Neural progenitor cell (in vitro differentiated cells): ENCODE results near the gene P3H3. TPM values are rescaled to one million over a fixed set of nuclear protein-coding genes. Genes with fewer than 3 reads are reported as not detected.

Experiments
- DNase-seq: peaks from one replicate; pipeline ENCODE4 v3.0.0-alpha.2; 2016; ENCODE audit warnings: low spot score
- H2AFZ ChIP-seq: fragments of 200-600 bp; sonication (generic); replicated peaks from 2 replicates; pipeline ENCODE4 v1.6.1; 2016; ENCODE audit warnings: antibody characterized with exemption
- H3F3A ChIP-seq: fragments of 200-600 bp; sonication (generic); 2 replicates; pipeline ENCODE4 v1.6.1; 2016; ENCODE audit warnings: antibody characterized with exemption, low read depth
- H3K27ac ChIP-seq: fragments of 200-600 bp; sonication (generic); 2 replicates; pipeline ENCODE4 v1.5.1; 2016; ENCODE audit warnings: mild to moderate bottlenecking
- H3K27me3 ChIP-seq: fragments of 200-600 bp; sonication (generic); 2 replicates; pipeline ENCODE4 v1.6.1; 2016; ENCODE audit warnings: mild to moderate bottlenecking, moderate library complexity
- H3K36me3 ChIP-seq: fragments of 200-600 bp; sonication (generic); 2 replicates; pipeline ENCODE4 v1.5.1; 2016
- H3K4me1 ChIP-seq: fragments of 200-600 bp; sonication (generic); 2 replicates; pipeline ENCODE4 v1.6.1; 2016; ENCODE audit warnings: mixed run types
- H3K4me2 ChIP-seq: fragments of 200-600 bp; sonication (generic); 2 replicates; pipeline ENCODE4 v1.6.1; 2016
- H3K4me3 ChIP-seq: fragments of 200-600 bp; sonication (generic); 2 replicates; pipeline ENCODE4 v1.5.1; 2016
- H3K79me2 ChIP-seq: fragments of 200-600 bp; sonication (generic); 2 replicates; pipeline ENCODE4 v1.6.1; 2016; ENCODE audit warnings: low read depth
- H3K9ac ChIP-seq: fragments of 200-600 bp; sonication (generic); 2 replicates; pipeline ENCODE4 v1.6.1; 2016
- H3K9me3 ChIP-seq: fragments of 200-600 bp; sonication (generic); 2 replicates; pipeline ENCODE4 v1.5.1; 2016; ENCODE audit warnings: low read depth
- H4K20me1 ChIP-seq: fragments of 200-600 bp; sonication (generic); 2 replicates; pipeline ENCODE4 v1.6.1; 2016; ENCODE audit warnings: low read depth
- H3K27ac Mint-ChIP-seq: 3 replicates; pipeline ENCODE4 v1.8.0; 2021; ENCODE audit warnings: mixed read lengths
- H3K27me3 Mint-ChIP-seq: 2 replicates; pipeline ENCODE4 v1.8.0; 2022; ENCODE audit warnings: low read depth, mild to moderate bottlenecking, inconsistent platforms, moderate library complexity, mixed read lengths; ENCODE audit not compliant: insufficient read depth
- H3K36me3 Mint-ChIP-seq: 3 replicates; pipeline ENCODE4 v1.8.0; 2021; ENCODE audit warnings: mixed read lengths
- H3K4me1 Mint-ChIP-seq: 3 replicates; pipeline ENCODE4 v1.8.0; 2021; ENCODE audit warnings: mixed read lengths
- H3K4me3 Mint-ChIP-seq: 3 replicates; pipeline ENCODE4 v1.8.0; 2021; ENCODE audit warnings: mild to moderate bottlenecking, moderate library complexity, mixed read lengths
- H3K9me3 Mint-ChIP-seq: 3 replicates; pipeline ENCODE4 v1.8.0; 2020; ENCODE audit warnings: mixed read lengths
- CTCF ChIP-seq: fragments of 200-600 bp; sonication (generic); IDR thresholded peaks from 2 replicates; pipeline ENCODE4 v1.5.1; 2017; ENCODE audit warnings: antibody characterized with exemption, mild to moderate bottlenecking
- EZH2 ChIP-seq: fragments of 200-600 bp; sonication (generic); IDR thresholded peaks from 2 replicates; pipeline ENCODE4 v1.6.1; 2017; ENCODE audit warnings: antibody characterized with exemption, mild to moderate bottlenecking, moderate library complexity
- EZH2phosphoT487 ChIP-seq: fragments of 200-600 bp; sonication (generic); IDR thresholded peaks from 2 replicates; pipeline ENCODE4 v1.6.1; 2017; ENCODE audit warnings: antibody characterized with exemption
- total RNA-seq: library from RNA; depleted of rRNA; stranded (reverse); fragments of >200 nt; gene quantifications from 2 replicates; pipeline ENCODE4 v1.2.3, GENCODE V29; 2015; ENCODE audit warnings: low replicate concordance

Gene P3H3
- total RNA-seq, 1 donor from 2014 or later: 14.1 TPM

DNA sequence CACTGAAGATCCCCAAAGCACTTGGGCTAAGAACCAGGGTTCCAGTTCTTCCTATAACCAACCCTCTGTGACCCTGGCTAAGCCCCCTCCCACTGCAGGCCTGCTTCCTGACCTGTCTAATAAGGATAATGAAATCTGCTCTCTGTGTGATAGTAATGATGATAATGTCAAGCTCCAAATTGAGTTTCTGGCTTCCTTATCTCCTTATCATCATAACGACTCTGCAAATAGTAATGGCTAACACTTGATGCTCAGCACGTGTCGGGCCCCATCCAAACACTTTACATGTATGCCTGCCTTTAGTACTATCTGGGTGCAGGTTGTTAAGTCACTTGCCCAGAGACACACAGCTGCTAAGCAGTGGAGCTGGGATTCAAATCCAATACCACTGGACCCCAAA lies 11.6 kb upstream of the P3H3 start:
- no peaks in the 10 kb centered on the region for H3K36me3 ChIP-seq
- Mint-ChIP-seq H3K9me3 (no peaks in the 10 kb centered on the region), H3K27ac (no peak overlapping the region), H3K36me3 (no peaks in the 10 kb centered on the region), H3K4me1 (peaks cover 43% of the 10 kb centered on the region), H3K4me3 (peak overlapping the region; percentile 67), H3K27me3 (peaks cover 12% of the 10 kb centered on the region)
- DNase-seq: no peak
- no peak for TF ChIP-seq CTCF
- no peak for TF ChIP-seq EZH2phosphoT487
- TF ChIP-seq EZH2: no peak
- no peaks in the 10 kb centered on the region for H4K20me1 ChIP-seq
- no peak overlapping the region for H3K4me2 ChIP-seq
- H3K79me2 ChIP-seq: no peaks in the 10 kb centered on the region
- H3F3A ChIP-seq: peaks cover 34% of the 10 kb centered on the region
- no peak overlapping the region for H3K4me3 ChIP-seq
- H2AFZ ChIP-seq: no peak overlapping the region
- peaks cover 34% of the 10 kb centered on the region for H3K4me1 ChIP-seq
- H3K27me3 ChIP-seq: no peaks in the 10 kb centered on the region
- no peak overlapping the region for H3K9ac ChIP-seq
- no peak overlapping the region for H3K27ac ChIP-seq
- no peaks in the 10 kb centered on the region for H3K9me3 ChIP-seq

- no peak overlapping the region for H3K9ac ChIP-seq
- peaks cover 39% of the 10 kb centered on the region for H3F3A ChIP-seq
- H3K27ac Mint-ChIP-seq: no peak overlapping the region
- H3K4me1 Mint-ChIP-seq: peaks cover 47% of the 10 kb centered on the region
- H3K9me3 Mint-ChIP-seq: no peaks in the 10 kb centered on the region
- no peak overlapping the region for H2AFZ ChIP-seq
- H4K20me1 ChIP-seq: no peaks in the 10 kb centered on the region
- H3K4me1 ChIP-seq: peaks cover 37% of the 10 kb centered on the region
- no peaks in the 10 kb centered on the region for H3K36me3 ChIP-seq
- H3K27me3 Mint-ChIP-seq: peaks cover 11% of the 10 kb centered on the region
- no peak overlapping the region for H3K4me2 ChIP-seq
- H3K27me3 ChIP-seq: no peaks in the 10 kb centered on the region
- TF ChIP-seq EZH2 (no peak), EZH2phosphoT487 (no peak), CTCF (no peak)
- no peak for DNase-seq
- no peak overlapping the region for H3K27ac ChIP-seq
- no peaks in the 10 kb centered on the region for H3K36me3 Mint-ChIP-seq
- peak overlapping the region; percentile 67 for H3K4me3 Mint-ChIP-seq
- no peaks in the 10 kb centered on the region for H3K79me2 ChIP-seq
- no peaks in the 10 kb centered on the region for H3K9me3 ChIP-seq
- H3K4me3 ChIP-seq: no peak overlapping the region
These were observed 11.1 kb upstream of the P3H3 start for GRCh38 chr12:6817098-6817497.

DNA sequence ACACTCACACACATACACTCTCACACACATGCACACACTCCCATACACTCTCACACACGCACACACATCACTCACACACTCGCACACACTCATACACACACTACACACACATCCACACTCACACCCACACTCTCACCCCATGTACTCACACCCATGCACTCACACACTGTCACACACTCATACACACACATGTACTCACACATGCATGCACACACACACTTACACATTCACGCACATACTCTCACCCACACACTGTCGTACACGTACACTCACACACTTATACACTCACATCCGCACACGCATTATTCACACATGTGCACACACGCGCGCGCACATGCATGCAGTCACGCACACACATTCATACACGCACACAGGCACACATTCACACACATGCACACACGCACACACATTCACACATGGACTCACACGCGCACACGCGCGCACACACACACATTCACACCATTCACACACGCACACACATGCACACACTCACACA lies 10.5 kb upstream of the P3H3 start:
- Histone ChIP-seq H4K20me1 (no peaks in the 10 kb centered on the region), H3K4me2 (peak overlapping the region; percentile 89), H3F3A (peaks cover 45% of the 10 kb centered on the region), H3K36me3 (no peaks in the 10 kb centered on the region), H2AFZ (no peak overlapping the region), H3K4me3 (no peak overlapping the region), H3K27me3 (no peaks in the 10 kb centered on the region), H3K4me1 (peaks cover 43% of the 10 kb centered on the region), H3K9ac (no peak overlapping the region), H3K79me2 (no peaks in the 10 kb centered on the region), H3K27ac (no peak overlapping the region), H3K9me3 (no peaks in the 10 kb centered on the region)
- Mint-ChIP-seq H3K4me1 (peaks cover 53% of the 10 kb centered on the region), H3K27me3 (peaks cover 9% of the 10 kb centered on the region), H3K36me3 (no peaks in the 10 kb centered on the region), H3K27ac (peak overlapping the region; percentile 58), H3K4me3 (peak overlapping the region; percentile 4), H3K9me3 (no peaks in the 10 kb centered on the region)
- no peak for TF ChIP-seq EZH2
- no peak for TF ChIP-seq EZH2phosphoT487
- TF ChIP-seq CTCF: no peak
- no peak for DNase-seq
